Small intestine (tissue), 7 donors: Measurements from ENCODE around the gene SNRNP200. TPM values are rescaled to one million over a fixed set of nuclear protein-coding genes. Genes with fewer than 3 reads are reported as not detected.

Source experiments
- DNase-seq, 2 donors: peaks; one replicate each; pipeline versions ENCODE4 v3.0.0 to v3.0.0-alpha.2; 2013
- FAIRE-seq: peaks from 2 replicates; lab custom pipeline; 2012; peaks lifted over from hg19 to GRCh38; lab: Jason Lieb, UNC
- H3K27ac ChIP-seq, 3 donors: one replicate each; pipeline ENCODE4 v1.5.1; 2013; ENCODE audit warnings: low read length in 2 of 3, mild to moderate bottlenecking in 2 of 3, control low read depth in 1 of 3, inconsistent platforms in 1 of 3, low read depth in 1 of 3, moderate library complexity in 1 of 3
- H3K27me3 ChIP-seq, 3 donors: one replicate each; pipeline ENCODE4 v1.6.1; 2013; ENCODE audit warnings: low read length in 3 of 3, inconsistent platforms in 1 of 3; ENCODE audit not compliant: control insufficient read depth in 3 of 3, insufficient read depth in 3 of 3
- H3K36me3 ChIP-seq, 3 donors: one replicate each; pipeline ENCODE4 v1.6.1; 2013; ENCODE audit warnings: low read length in 3 of 3, inconsistent platforms in 1 of 3, low read depth in 1 of 3, mild to moderate bottlenecking in 1 of 3, moderate library complexity in 1 of 3; ENCODE audit not compliant: control insufficient read depth in 3 of 3, insufficient read depth in 2 of 3
- H3K4me1 ChIP-seq, 3 donors: one replicate each; pipeline ENCODE4 v1.6.1; 2013; ENCODE audit warnings: low read length in 2 of 3, inconsistent platforms in 1 of 3, low read depth in 1 of 3, mild to moderate bottlenecking in 1 of 3, moderate library complexity in 1 of 3; ENCODE audit not compliant: control insufficient read depth in 3 of 3, insufficient read depth in 2 of 3
- H3K4me3 ChIP-seq, 3 donors: one replicate each; pipeline ENCODE4 v1.5.1; 2013; ENCODE audit warnings: low read length in 3 of 3, control low read depth in 1 of 3, inconsistent platforms in 1 of 3, low read depth in 1 of 3, mild to moderate bottlenecking in 1 of 3, moderate library complexity in 1 of 3
- H3K9me3 ChIP-seq, 2 donors: one replicate each; pipeline ENCODE4 v1.6.1; 2013; ENCODE audit warnings: low read depth in 1 of 2, low read length in 1 of 2; ENCODE audit not compliant: control insufficient read depth in 2 of 2, insufficient read depth in 1 of 2
- WGBS, 3 donors: extraction: QIAGEN DNeasy Blood & Tissue Kit; methylation state at CpG; one replicate each; pipeline ENCODE4 v1.1.7; 2013; 5-methylcytosine and 5-hydroxymethylcytosine counted together
- polyA plus RNA-seq, 4 donors: library from polyadenylated mRNA; stranded (reverse) in 3 of 4; unstranded in 1 of 4; fragments of 200-250 nt in 3 of 4; fragments of 120-200 nt in 1 of 4; gene quantifications; one replicate each; pipeline versions ENCODE4 v1.2.1 to v1.2.3, GENCODE V29; 2013
- donor health status: healthy with polysubstance abuse.
- donor health status: control.
- donor health status: control.
- donor health status: Bipolar disorder and iron deficiency.
- donor health status: healthy.

Gene SNRNP200
- polyA plus RNA-seq, 4 donors: 55.4 to 156 (median 66.9) TPM

- FAIRE-seq (no peak), DNase-seq (no peak)
- Histone ChIP-seq H3K27me3 (no peaks in the 10 kb centered on the region), H3K4me3 (no peak overlapping the region), H3K4me1 (peaks cover 0 to 2% (median 0%) of the 10 kb centered on the region in 3 donors), H3K9me3 (no peaks in the 10 kb centered on the region), H3K27ac (peak overlapping the region in 1 of 3 donors; percentile 66), H3K36me3 (peaks cover 0 to 4% (median 0%) of the 10 kb centered on the region in 3 donors)
- 57 to 68% (median 57%) methylated on average over 3 of the region's 3 CpGs for WGBS, 3 donors
Observed at GRCh38 chr2:96225016-96225533, 80.3 kb downstream of the SNRNP200 start.

Other genes with a start within 250 kb of the SNRNP200 start
- gene ADRA2B, start 189.0 kb downstream of the SNRNP200 start, polyA plus RNA-seq: 1 to 10 TPM in 1 of 4 donors, under 1 TPM in 1, not detected in 2; 0.69 to 1.5 TPM
- gene ASTL, start 167.0 kb downstream of the SNRNP200 start, polyA plus RNA-seq: not detected
- 1 to 10 TPM in 3 of 4 donors, under 1 TPM in 1; 0.45 to 5.1 (median 2.4) TPM for gene DUSP2, start 160.1 kb downstream of the SNRNP200 start, polyA plus RNA-seq
- gene STARD7, start 96.7 kb downstream of the SNRNP200 start, polyA plus RNA-seq: 100 to 1,000 TPM in 1 of 4 donors, 10 to 100 TPM in 3; 44.5 to 123 (median 66.7) TPM
- gene TMEM127, start 39.5 kb downstream of the SNRNP200 start, polyA plus RNA-seq: 10 to 100 TPM; 12.1 to 47.9 (median 21.1) TPM
- gene CIAO1, start 39.3 kb downstream of the SNRNP200 start, polyA plus RNA-seq: 10 to 100 TPM; 50.3 to 73.2 (median 56.6) TPM
- gene ITPRIPL1, start 19.8 kb upstream of the SNRNP200 start, polyA plus RNA-seq: 1 to 10 TPM in 1 of 4 donors, under 1 TPM in 2, not detected in 1; 0.27 to 1.9 (median 0.92) TPM
- gene NCAPH, start 30.2 kb upstream of the SNRNP200 start, polyA plus RNA-seq: 10 to 100 TPM in 1 of 4 donors, 1 to 10 TPM in 3; 1.6 to 16.7 (median 5.6) TPM
- gene NEURL3, start 199.8 kb upstream of the SNRNP200 start, polyA plus RNA-seq: 1 to 10 TPM in 3 of 4 donors, under 1 TPM in 1; 0.61 to 6.2 (median 3.1) TPM
- 10 to 100 TPM in 1 of 4 donors, 1 to 10 TPM in 3; 2.9 to 15.2 (median 7.8) TPM for gene ARID5A, start 231.2 kb upstream of the SNRNP200 start, polyA plus RNA-seq